M059J (cell line): ENCODE data around the gene INF2. TPM values are rescaled to one million over a fixed set of nuclear protein-coding genes. Genes with fewer than 3 reads are reported as not detected.
"Not testable (repeated sequence)": the region's sequence is repeated elsewhere in the genome, so short reads cannot be mapped to it uniquely, and the experiment has no call there.

Experiments used
- DNase-seq: peaks from one replicate; pipeline ENCODE4 v3.0.0-alpha.2; 2012; ENCODE audit warnings: low read depth
- total RNA-seq: library from RNA; depleted of rRNA; stranded (reverse); fragments of >200 nt; shearing (Covaris generic); gene quantifications from 2 replicates; pipeline ENCODE4 v1.2.3, GENCODE V29; 2014

The INF2 gene
- total RNA-seq, 1 experiment from 2014 or later = 25.6 TPM

DNA sequence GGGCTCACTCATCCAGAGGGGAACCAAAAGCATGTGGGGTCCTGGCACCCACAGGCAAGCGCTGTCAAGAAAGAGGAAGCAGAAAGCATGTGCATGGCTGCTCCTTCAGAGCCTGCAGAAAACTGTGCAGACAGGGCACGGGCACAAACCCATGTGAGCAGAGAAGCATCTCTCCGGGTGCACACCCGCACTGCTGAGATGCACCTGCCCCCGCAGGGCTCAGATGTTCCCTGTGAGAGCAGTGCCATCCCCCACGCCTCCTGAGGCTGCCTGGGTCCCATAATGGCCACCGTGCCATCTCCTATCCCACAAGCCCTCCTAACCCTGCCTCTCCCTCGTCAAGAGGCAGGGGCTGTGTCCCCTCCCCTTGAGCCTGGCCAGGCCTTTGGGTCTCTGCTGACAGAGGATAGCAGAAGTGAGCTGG, 32.3 kb upstream of the INF2 start:
- DNase-seq = no peak

DNA sequence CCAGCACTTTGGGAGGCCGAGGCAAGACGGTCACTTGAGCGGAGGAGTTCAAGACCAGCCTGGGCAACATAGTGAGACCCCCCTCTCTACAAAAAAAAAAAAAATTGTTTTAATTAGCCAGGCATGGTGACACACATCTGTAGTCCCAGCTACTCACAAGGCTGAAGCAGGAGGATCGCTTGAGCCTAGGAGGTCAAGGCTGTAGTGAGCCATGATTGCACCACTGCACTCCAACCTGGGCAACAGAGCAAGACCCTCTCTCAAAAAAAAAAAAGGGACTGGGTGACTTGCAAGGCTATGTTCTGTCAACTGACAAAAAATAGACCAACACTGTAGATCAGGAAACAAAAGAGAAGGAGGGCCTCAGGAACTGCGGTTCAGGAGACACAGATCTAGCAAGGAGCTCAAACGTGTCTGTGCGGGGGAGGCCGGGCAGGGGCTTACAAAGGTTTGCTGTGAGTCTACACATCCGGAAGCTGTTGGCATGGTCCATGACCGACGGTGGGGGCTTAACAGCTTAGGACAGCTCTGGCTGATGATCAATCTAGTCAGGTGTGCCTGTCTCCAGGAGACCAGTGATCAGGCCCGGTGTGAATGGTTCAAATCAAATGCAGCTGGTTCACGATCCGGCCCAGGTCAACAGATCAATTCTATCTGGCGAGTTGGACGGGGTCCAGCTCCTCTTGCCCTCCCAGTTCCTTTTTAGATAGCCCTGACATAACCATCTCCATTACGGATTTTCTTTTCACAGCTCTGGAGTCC, 31.7 kb upstream of the INF2 start:
- no peak for DNase-seq

DNA sequence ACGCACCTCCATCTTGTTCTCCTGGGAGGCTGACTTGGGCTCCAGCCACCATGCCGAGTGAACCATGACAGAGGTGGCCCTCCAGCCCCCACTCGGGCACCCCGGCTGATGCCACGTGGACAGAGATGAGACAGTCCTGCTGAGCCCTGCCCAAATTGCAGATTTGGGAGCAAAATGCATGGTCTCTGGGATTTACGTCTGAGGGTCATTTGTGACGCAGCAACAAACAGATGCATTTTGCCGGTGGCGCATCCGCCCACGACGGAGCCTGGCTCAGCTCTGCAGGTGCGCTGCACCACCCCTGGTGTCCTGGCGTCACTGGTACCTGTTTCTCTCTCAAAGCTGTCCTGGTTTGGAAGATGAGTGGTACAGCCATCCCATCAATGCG, 31.1 kb upstream of the INF2 start:
- DNase-seq = no peak

DNA sequence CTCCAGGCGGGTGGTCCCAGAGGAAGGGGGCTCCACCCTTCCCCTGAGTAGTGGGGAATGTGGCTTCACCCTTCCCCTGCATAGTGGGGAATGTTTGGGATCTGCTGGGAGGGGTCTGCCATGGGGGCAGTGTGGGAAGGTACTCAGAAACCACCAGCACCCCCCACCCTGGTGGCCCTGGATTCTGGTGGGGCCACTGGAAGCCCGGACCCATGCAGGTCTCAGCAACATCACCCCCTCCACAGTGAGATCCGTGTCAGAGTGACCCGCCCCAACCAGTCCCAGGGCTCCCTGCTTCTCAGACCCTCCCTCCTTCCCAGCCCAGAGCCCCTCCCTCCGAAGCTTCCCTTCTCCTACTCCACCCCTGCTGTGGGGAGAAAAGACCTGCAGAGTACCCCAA, 30.3 kb upstream of the INF2 start:
- no peak for DNase-seq

DNA sequence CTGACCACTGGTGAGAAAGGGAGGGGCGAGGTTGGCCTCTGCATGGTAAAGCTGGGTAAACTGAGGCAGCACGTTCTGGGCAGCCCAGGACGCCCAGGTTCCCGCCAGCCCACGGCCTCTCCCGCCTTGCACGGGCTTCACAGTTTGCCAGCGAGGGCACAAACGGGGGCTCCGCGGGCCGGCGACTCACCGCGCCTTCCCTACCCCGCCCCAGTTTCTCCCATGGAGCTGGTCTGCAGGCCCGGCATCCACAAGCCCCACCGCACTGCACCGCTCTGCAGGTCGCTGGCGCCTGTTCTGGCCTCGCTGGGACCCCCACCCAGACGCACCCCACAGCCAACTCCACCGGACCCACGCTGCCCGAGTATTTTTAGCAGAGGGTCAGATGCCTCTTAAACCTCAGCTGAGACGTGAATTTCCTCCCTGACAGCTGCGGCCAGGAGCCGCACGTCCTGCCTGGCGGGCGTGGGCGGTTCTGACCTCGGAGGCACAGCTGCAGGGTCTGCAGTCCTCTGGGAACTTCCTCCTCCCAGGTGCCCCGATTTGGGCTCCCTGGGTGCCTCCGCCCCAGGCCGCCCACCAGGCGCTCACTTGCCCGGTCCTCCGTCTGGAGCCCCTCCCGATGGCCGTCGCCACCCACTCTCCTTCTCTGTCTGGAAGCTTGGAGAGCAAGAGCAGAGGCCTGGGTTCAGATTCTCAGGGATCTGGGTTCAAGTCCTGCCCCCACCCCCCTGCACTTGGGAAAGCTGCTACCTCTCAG, 29.5 kb upstream of the INF2 start:
- DNase-seq = no peak

DNA sequence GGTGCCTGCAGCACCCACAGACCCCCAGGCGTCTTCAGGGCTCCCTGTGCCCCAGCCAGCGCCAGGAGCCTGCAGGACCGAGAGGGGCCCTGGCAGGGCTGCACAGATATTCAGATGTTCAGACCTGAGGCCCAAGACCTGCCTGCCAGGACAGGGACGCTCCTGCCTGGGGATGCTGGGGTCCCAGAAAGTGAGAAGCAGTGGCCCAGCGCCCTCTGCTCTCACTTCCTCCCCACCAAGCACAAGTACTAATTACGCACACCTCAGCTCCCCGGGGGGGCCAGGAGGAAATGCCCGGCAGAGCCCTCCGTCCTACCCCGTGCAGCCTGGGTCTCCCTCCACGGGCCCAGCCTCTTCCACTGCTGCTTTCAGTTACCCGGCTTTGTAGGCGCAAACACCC, 28.8 kb upstream of the INF2 start:
- no peak for DNase-seq

DNA sequence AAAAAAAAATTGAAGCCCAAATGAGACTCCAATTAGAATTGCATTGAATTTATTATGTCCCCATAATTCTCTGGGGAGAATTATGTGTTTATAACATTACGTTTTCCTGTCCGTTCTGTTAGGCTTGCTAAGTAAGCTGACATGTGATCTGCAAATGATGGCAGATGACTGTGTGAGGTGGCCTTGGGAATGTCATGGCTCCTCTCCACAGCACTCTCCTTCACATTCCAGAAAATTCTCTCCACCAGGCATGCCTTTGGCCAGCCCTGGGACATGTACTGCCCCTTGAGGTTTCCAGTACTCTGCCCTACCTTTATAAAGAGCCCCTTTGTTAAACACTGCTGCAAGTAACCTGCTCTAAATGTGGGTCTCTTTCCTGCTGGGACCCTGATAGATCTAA, 28.3 kb upstream of the INF2 start:
- DNase-seq = no peak

DNA sequence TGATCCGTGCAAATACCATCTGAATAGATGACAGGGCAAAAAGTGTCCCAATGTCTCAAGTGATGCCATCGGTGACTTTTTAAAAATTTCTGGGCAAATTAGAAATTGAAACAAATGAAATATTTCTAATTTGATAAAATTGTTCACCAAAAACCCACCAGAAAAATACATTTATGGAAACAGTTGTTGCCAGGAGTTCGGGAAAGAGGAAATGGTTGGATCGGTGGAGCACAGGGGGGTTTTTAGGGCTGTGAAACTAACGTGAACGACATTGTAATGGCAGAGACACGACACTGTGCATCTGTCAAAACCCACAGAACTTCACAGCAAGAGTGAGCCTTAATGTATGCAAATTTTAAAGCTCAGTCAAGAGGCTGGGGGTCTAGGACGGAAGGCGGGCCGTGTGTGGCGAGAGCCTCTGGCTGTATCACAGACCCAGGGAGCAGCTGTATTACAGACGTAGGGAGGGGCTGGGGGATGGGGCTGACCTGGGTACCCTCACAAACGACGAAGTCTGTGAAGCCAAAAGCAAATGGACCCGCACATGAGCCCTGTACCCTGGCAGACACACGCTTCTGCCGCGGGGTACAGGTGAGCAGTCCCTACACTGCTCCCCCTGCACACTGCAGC, 27.8 kb upstream of the INF2 start:
- not testable (repeated sequence) for DNase-seq

DNA sequence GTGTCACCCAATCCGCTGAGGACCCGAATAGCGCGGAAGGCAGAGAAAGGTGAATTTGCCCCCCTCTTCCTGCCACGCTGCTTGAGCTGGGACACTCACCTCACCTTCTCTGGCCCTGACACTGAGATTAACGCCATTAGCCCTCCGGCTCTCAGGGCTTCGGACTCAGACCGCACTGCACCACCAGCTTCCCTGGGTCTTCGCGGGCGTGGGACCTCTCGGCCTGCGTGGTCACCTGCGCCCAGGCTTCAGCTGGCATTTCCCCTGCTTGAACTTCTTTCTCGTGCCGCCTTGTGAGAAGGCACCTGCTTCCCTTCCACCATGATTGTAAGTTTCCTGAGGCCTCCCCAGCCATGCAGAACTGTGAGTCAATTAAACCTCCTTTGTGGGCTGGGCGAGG, 26.9 kb upstream of the INF2 start:
- not testable (repeated sequence) for DNase-seq

DNA sequence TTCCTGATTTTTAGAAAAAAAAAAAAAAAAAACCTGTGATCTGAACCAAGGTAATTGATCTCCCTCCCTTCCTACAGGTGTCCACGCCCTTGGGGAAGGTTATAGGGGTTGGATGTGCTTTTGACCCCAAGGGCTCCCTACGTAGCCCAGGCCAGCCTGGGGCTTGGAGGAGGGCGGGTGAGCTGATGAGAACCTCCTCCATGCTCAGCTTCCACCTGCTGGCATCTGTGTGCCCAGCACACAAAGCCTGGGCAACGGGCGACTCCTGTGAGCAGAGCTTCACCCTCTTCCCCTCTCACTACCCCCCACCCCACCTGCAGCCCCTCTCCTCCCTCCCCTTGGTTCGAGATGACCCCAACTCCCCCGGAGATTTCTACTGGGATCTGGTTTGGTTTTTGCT, 25.3 kb upstream of the INF2 start:
- no peak for DNase-seq

DNA sequence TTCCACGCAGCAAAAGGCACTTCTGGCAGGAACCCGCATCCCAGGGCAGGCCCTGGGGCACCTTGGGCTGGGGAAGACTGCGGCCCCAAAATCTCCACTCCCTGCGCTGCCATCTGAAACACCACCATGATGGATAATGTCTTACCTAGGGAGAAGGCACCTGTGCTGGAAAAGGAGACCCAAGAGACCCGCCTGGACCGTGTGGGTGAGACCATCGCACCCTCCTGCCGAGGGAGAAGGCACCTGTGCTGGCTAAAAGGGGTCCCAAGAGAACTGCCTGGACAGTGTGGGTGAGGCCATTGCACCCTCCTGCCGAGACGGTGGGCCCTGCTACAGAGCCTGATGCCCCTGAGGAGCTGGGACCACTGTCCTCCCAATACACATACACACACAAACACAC, 24.8 kb upstream of the INF2 start:
- no peak for DNase-seq

DNA sequence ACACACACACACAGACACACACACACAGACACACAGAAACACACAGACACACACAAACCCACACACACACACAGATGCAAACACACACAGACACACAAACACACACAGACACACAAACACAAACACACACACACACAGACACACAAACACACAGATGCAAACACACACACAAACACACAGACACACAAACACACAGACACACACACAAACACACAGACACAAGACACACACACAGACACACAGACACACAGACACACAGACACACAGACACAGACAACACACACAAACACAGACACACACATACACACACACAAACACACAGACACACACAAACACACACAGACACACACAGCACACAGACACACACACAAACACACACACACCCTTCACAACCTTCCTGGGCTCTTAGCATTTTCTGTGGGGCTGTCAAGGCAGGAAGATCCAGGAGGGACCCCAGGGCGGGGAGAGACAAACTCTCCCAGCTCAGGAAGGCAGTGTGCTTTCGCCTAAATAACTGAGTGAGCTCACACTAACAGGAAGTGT, 24.2 kb upstream of the INF2 start:
- no peak for DNase-seq

DNA sequence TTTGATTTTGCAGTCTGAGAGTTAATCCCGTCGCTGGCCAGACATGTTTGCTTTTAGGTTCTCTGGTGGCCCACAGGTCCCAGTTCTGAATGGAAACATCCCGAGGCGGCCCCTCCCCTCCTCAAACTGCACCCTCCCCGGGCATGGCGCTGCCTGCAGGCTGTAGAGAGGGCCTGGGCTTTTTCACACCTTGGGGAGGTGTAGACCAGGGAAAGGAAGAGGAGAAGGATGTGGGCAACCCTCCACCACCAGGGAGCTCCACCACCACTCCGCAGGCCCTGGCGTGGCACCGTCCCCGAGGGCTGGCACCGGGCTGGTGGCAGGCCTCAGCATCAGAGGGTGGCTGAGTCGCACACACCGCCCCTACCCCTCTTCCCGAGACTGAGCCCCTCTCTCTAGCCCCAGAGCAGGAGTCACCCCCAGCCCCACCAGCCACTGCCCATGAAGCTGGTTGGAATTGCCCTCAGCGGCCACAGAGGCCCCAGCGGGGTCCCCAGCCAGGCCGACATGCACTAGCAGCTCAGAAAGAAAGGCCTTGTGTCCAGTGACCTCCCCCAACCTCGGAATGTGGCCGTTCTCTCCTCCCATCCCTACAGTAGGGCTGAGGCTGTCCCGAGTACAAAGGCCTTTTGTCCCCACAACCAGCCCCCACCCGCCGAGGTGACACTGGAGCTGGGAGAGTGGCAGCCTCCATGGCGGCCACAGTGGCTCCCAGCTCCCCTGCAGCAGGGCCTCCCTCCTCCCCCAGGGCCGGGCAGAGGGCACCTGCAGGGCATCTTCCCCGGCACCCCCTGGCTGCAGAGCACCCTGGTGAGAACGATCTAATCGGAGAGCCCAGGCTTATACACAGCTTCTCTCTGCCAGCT, 23.5 kb upstream of the INF2 start:
- peak; percentile 29 for DNase-seq

DNA sequence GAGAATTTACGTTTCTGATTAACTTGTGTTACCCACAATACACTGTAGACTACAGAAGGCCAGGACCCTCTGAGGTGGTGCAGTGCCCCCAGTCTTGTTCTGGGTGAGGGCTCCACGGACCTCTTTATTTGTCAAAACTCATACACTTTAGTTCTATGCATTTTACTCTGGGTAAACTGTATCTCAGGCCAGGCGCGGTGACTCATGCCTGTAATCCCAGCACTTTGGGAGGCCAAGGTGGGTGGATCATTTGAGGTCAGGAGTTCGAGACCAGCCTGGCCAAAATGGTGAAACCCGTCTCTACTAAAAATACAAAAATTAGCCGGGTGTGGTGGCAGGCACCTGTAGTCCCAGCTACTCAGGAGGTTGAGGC, 22.9 kb upstream of the INF2 start:
- DNase-seq = not testable (repeated sequence)

DNA sequence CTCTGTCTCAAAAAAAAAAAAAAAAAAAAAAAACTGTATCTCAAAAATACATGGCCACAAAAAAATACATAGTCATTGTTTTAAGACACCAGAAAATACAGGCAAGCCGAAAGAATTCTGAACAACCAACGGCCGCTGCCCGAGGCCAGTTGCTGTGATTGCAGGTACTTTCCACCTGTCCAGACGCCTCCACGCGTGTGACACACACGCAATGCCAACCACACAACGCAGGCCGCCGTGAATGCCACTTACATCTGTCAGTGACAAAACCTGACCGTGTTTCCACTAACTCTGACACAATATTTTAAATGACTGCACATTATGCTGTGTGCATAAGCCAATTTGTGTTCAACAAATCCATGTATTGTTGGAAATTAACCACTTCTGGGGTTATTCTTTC, 22.4 kb upstream of the INF2 start:
- DNase-seq = no peak

DNA sequence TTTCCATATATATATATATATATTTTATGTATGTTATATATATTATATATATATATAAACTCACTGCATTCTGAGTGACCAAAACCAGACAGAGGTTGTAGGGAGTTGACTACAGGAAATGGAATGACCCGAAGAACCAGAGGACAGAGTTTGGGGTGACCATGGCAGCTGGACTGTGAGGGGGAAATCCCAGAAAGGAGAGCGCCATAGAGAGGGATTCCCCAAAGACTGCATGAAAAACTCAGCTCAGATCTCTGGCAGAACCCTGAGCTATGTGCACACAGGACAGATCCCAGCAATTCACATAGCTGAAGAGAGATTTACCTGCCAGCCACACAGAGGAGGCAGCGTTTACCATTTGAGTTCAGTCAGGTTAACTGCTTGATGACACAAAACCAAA, 19.7 kb upstream of the INF2 start:
- DNase-seq = no peak

DNA sequence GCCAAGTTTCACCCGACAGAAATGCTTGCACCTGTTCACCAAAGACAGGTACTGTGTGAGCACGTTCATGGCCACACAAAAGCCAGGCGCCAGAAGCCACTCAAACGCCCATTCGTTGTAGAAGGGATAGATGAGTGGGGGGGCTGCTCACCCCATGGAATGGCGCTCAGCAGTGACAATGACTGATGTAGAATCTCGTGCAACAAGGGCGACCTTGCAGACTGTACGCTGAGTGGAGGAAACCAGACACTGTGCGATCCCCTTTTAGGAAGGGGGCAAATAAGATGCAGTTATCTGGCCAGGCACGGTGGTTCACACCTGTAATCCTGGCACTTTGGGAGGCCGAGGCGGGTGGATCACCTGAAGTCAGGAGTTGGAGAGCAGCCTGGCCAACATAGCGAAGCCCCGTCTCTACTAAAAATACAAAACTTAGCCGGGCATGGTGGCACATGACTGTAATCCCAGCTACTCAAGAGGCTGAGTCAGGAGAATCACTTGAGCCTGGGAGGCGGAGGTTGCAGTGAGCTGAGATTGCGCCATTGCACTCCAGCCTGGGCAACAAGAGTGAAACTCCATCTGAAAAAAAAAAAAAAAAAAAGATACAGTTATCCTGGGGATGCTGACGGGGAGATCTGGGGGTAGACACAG, 18.0 kb upstream of the INF2 start:
- DNase-seq = not testable (repeated sequence)

DNA sequence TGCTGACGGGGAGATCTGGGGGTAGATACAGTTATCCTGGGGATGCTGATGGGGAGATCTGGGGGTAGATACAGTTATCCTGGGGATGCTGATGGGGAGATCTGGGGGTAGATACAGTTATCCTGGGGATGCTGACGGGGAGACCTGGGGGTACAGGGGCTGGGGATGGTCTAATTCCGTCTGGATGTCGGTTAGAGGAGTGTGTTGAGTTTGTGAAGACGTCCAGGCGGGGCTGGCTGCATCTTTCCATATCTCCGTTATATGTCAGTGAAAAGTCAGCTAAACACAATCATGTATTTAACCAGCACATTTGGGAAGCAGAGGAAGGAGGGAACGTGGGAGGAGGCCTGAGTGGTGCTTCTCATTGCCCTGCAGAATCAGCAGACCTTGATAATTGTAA, 17.3 kb upstream of the INF2 start:
- DNase-seq = not testable (repeated sequence)

DNA sequence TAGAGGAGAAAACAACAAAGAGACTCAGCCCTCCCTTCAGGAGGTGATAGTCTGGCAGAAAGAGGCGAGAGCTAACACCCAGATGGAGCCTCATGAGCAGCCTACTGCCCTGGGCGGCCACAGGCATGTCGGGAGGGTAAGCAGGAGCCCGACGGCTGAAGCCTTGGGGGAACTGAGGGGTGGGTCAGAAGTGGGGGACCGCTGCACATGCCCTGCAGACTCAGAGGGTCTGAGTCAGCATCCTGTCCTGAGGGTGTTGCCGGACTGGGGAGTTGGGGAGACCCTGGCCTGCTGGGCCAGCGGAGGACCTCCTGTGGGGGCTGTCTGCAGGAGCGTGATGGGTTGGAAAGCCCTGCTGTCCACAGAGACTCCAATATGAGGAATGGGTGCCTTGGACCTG, 15.9 kb upstream of the INF2 start:
- DNase-seq = no peak

DNA sequence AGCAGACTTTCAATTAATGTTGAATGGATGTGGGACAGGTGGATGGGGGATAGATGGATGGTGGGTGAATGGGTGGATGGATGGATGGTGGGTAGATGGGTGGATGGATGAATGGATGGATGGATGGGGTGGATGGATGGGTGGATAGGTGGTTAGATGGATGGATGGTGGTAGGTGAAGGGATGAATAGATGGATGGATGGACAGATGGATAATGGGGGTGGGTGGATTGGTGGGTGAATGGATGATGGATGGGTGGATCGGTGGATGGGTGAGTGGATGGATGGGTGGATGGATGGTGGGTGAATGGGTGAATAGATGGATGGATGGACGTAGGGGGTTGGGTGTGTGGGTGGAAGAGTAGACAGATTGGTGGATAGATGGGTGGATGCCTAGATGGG, 14.0 kb upstream of the INF2 start:
- DNase-seq = no peak

DNA sequence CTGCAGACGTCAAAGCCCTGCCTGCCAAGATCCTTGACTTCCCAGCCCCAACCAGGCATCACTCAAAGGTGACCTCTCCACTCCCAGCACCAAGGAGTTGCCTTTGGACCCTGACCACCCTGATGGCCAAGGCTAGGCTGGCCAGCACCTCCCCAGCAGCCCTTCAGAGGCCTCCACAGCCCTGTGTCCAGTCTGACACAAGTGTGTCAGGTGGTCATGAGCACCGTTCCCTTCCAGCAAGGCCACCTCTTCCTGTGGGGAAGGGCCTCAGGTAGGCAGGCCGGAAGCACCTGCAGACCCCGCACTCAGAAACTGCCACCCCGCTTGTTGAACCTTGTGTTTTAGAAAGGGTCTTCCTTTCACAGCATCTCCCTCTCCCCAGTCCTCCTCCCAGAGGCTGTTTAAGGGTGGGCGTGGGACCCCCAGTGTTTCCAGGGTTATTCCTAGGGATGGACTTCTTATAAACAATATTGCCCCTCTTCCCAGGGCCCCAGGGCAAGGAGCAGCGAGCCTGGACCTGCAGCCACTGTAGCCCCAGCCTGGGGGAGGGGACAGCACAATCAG, 13.2 kb upstream of the INF2 start:
- no peak for DNase-seq
